Measurements from ENCODE around the gene SRGAP1. TPM values are rescaled to one million over a fixed set of nuclear protein-coding genes. Genes with fewer than 3 reads are reported as not detected.

SRGAP1 gene
- total and polyA plus RNA-seq, 9 of the 15 experiments (the other 6 are each of a cell fraction or from before 2014, with no cell fraction given) = 0.01 to 0.13 (median 0.04) TPM; not detected in 3

GRCh38 chr12:63918800-63919300, 74.3 kb downstream of the SRGAP1 start:
- WGBS (ENCODE audit: insufficient coverage, low coverage, missing lambda C conversion rate) = 1% methylated on average over 6 of the region's 6 CpGs
- Histone ChIP-seq H3K4me3 (no peak overlapping the region), H3K79me2 (ENCODE audit: control insufficient read depth, insufficient read depth, low read length) (no peaks in the 10 kb centered on the region), H3K4me1 (replicated peaks in 1 of 2; ENCODE audit: control insufficient read depth in 2 of 2, insufficient read depth in 2 of 2, low read length in 2 of 2) (no peaks in the 10 kb centered on the region), H3K27ac (ENCODE audit: extremely low read depth, low read depth, low read length) (no peak overlapping the region), H4K20me1 (replicated peaks; ENCODE audit: control insufficient read depth, insufficient read depth, low read length) (no peaks in the 10 kb centered on the region), H3K27me3 (ENCODE audit: control insufficient read depth in 2 of 2, insufficient read depth in 2 of 2, low read length in 2 of 2) (no peaks in the 10 kb centered on the region), H3K9me3 (replicated peaks; ENCODE audit: control insufficient read depth, insufficient read depth, low read depth, low read length) (no peaks in the 10 kb centered on the region), H3K4me2 (ENCODE audit: insufficient read depth, low read length) (no peak overlapping the region), H2AFZ (ENCODE audit: low read depth, low read length) (no peak overlapping the region), H3K9ac (ENCODE audit: insufficient read depth in 1 of 2, low read depth in 2 of 2, low read length in 2 of 2) (no peak overlapping the region), H3K36me3 (ENCODE audit: control insufficient read depth, insufficient read depth, low read length) (no peaks in the 10 kb centered on the region), H3K9me1 (ENCODE audit: control insufficient read depth, insufficient read depth, low read length) (no peaks in the 10 kb centered on the region)
- FAIRE-seq (no peak), DNase-seq (ENCODE audit: extremely low read depth in 1 of 4, low spot score in 3 of 4) (no peak), ATAC-seq (no peak)
- ChIA-PET CTCF (ENCODE audit: low intra/inter-chr PET ratio) (no interaction called here), POLR2A (no interaction called here)
- TF ChIP-seq PHTF2 (CRISPR knock-in tag; IDR thresholded peaks at IDR 0.05) (no peak), ZKSCAN8 (CRISPR knock-in tag; IDR thresholded peaks at IDR 0.05) (no peak), PHF21A (IDR thresholded peaks at IDR 0.05; ENCODE audit: borderline replicate concordance, low read depth) (no peak), PATZ1 (CRISPR knock-in tag; IDR thresholded peaks at IDR 0.05; ENCODE audit: borderline replicate concordance) (no peak), ZNF354B (CRISPR knock-in tag; IDR thresholded peaks at IDR 0.05) (no peak), ARID2 (IDR thresholded peaks at IDR 0.05) (no peak), ZNF766 (CRISPR knock-in tag; conservative IDR thresholded peaks at IDR 0.05) (no peak), TRIM28 (IDR thresholded peaks at IDR 0.05) (no peak), IRF2 (CRISPR knock-in tag; IDR thresholded peaks at IDR 0.05) (no peak), ATF7 (IDR thresholded peaks at IDR 0.05) (no peak), ZNF589 (CRISPR knock-in tag; IDR thresholded peaks at IDR 0.05; ENCODE audit: low read depth) (no peak), CBX2 (IDR thresholded peaks at IDR 0.05; ENCODE audit: insufficient read depth, low read length, poor library complexity, severe bottlenecking) (no peak)
- TF ChIP-seq, protein P1, sequence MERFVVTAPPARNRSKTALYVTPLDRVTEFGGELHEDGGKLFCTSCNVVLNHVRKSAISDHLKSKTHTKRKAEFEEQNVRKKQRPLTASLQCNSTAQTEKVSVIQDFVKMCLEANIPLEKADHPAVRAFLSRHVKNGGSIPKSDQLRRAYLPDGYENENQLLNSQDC (CRISPR knock-in tag; IDR thresholded peaks at IDR 0.05) = no peak
- BruUV-seq (replicated peaks) = no TSS peak
- in situ Hi-C loops (cut with MboI) = no loop called here
- intact Hi-C loops (cut with micrococcal nuclease) = no loop called here

All from K562 (cell line).